Measurements from ENCODE around the gene ATP6V1C2.
"Not testable (repeated sequence)": the region's sequence is repeated elsewhere in the genome, so short reads cannot be mapped to it uniquely, and the experiment has no call there.

ATP6V1C2 gene

DNA sequence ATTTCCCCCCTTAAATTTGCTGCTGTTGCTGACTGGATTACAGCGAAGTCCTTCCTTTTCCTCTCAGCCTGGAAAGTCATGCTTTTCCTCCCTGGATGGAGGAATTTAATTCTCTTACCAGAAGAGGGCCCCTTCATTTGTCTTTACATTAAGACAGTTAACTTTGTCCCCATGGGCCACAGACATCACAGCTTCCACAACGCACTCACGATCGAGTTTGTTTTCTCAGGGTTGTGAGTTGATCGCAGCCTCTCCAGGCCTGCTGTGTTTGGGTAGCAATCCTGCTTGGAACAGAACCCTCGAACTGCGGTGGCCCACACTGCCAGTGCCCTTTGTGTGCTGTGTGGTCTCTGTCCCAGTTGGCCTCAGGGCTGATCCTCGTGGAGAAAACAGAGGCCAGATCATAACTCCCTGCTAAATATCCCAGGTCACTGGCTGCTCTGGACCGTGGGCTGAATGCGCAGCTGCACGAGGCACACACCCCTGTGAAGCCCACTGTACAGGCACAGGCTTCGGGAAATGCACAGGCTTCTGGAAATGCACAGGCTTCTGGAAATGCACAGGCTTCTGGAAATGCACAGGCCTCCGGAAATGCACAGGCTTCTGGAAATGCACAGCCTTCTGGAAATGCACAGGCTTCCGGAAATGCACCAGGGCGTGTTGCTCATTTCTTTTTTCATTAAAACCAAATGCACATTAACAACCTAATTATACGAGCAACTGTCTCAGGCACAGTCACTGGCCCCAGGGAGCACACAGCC, 93.3 kb downstream of the ATP6V1C2 start:
- no peak overlapping the region for H3K14ac ChIP-seq (ENCODE audit: low read length)
- H3K36me3 ChIP-seq (replicated peaks in 1 of 2; ENCODE audit: control insufficient read depth in 2 of 2, insufficient read depth in 2 of 2, low read length in 2 of 2), result peaks cover 0 to 5% of the 10 kb centered on the region in 2 donors
- H2AK5ac ChIP-seq (ENCODE audit: low read depth, low read length), result no peak overlapping the region
- no peaks in the 10 kb centered on the region for H3K9me3 ChIP-seq (replicated peaks in 1 of 2; ENCODE audit: control insufficient read depth in 2 of 2, insufficient read depth in 1 of 2, low read depth in 1 of 2, low read length in 2 of 2)
- peak overlapping the region; percentile 88 for H2AFZ ChIP-seq (ENCODE audit: low read length)
- H2BK120ac ChIP-seq (ENCODE audit: low read depth, low read length), result no peak overlapping the region
- H2BK15ac ChIP-seq (ENCODE audit: low read length), result peak overlapping the region; percentile 63
- H4K91ac ChIP-seq (ENCODE audit: low read depth, low read length, poor library complexity), result no peak overlapping the region
- peak overlapping the region; percentile 23 for H3K18ac ChIP-seq (ENCODE audit: low read length)
- H4K8ac ChIP-seq (ENCODE audit: low read depth, low read length), result no peak overlapping the region
- no peak for DNase-seq (ENCODE audit: low spot score)
- H3K4me1 ChIP-seq (ENCODE audit: control insufficient read depth in 2 of 2, insufficient read depth in 1 of 2, low read depth in 1 of 2, low read length in 2 of 2), result peaks cover 11 to 20% of the 10 kb centered on the region in 2 donors
- H3K27me3 ChIP-seq (ENCODE audit: control insufficient read depth in 3 of 3, insufficient read depth in 3 of 3, low read depth in 1 of 3, low read length in 3 of 3), result peaks cover 0 to 14% (median 0%) of the 10 kb centered on the region in 3 experiments
- no peak overlapping the region for H3K4ac ChIP-seq (ENCODE audit: low read length)
- no peak overlapping the region for H3K27ac ChIP-seq (replicated peaks; ENCODE audit: low read length)
- no CpG with 5 or more reads among the region's 16 CpGs for WGBS, 2 donors (ENCODE audit: extremely low coverage in 2 of 2, insufficient read length in 2 of 2, insufficient replicate concordance in 1 of 2)
- peaks cover 7% of the 10 kb centered on the region for H3K79me1 ChIP-seq (ENCODE audit: low read depth, low read length)
- H3K4me3 ChIP-seq (ENCODE audit: low read length in 2 of 2), result no peak overlapping the region
- no peak overlapping the region for H3K23ac ChIP-seq (ENCODE audit: low read depth, low read length, poor library complexity)
- no peak overlapping the region for H3K4me2 ChIP-seq (ENCODE audit: insufficient read depth, low read length, poor library complexity, severe bottlenecking)
- H2BK12ac ChIP-seq (ENCODE audit: low read length), result peak overlapping the region; percentile 18
- no peak overlapping the region for H2BK5ac ChIP-seq (ENCODE audit: low read length)
- H3K9ac ChIP-seq (ENCODE audit: low read depth, low read length, poor library complexity), result no peak overlapping the region

- Histone ChIP-seq H4K8ac (ENCODE audit: low read depth, low read length) (no peak overlapping the region), H3K27ac (replicated peaks; ENCODE audit: low read length) (no peak overlapping the region), H3K14ac (ENCODE audit: low read length) (no peak overlapping the region), H3K4me3 (ENCODE audit: low read length in 2 of 2) (no peak overlapping the region), H3K23ac (ENCODE audit: low read depth, low read length, poor library complexity) (no peak overlapping the region), H3K36me3 (replicated peaks in 1 of 2; ENCODE audit: control insufficient read depth in 2 of 2, insufficient read depth in 2 of 2, low read length in 2 of 2) (no peaks in the 10 kb centered on the region), H3K4me2 (ENCODE audit: insufficient read depth, low read length, poor library complexity, severe bottlenecking) (no peak overlapping the region), H3K79me1 (ENCODE audit: low read depth, low read length) (peaks cover under 1% of the 10 kb centered on the region), H3K27me3 (ENCODE audit: control insufficient read depth in 3 of 3, insufficient read depth in 3 of 3, low read depth in 1 of 3, low read length in 3 of 3) (peaks cover 0 to 18% (median 0%) of the 10 kb centered on the region in 3 experiments), H3K4ac (ENCODE audit: low read length) (no peak overlapping the region), H2BK5ac (ENCODE audit: low read length) (no peak overlapping the region), H4K91ac (ENCODE audit: low read depth, low read length, poor library complexity) (no peak overlapping the region), H2AFZ (ENCODE audit: low read length) (no peak overlapping the region), H3K18ac (ENCODE audit: low read length) (no peak overlapping the region), H2BK15ac (ENCODE audit: low read length) (no peak overlapping the region), H2BK120ac (ENCODE audit: low read depth, low read length) (no peak overlapping the region), H2BK12ac (ENCODE audit: low read length) (no peak overlapping the region), H3K9me3 (replicated peaks in 1 of 2; ENCODE audit: control insufficient read depth in 2 of 2, insufficient read depth in 1 of 2, low read depth in 1 of 2, low read length in 2 of 2) (no peaks in the 10 kb centered on the region), H3K9ac (ENCODE audit: low read depth, low read length, poor library complexity) (no peak overlapping the region), H3K4me1 (ENCODE audit: control insufficient read depth in 2 of 2, insufficient read depth in 1 of 2, low read depth in 1 of 2, low read length in 2 of 2) (peaks cover 2 to 10% of the 10 kb centered on the region in 2 donors), H2AK5ac (ENCODE audit: low read depth, low read length) (no peak overlapping the region)
- DNase-seq (ENCODE audit: low spot score), result no peak
- WGBS, 2 donors (ENCODE audit: extremely low coverage in 2 of 2, insufficient read length in 2 of 2, insufficient replicate concordance in 1 of 2), result no CpG with 5 or more reads among the region's 5 CpGs
Measured at GRCh38 chr2:10817413-10817812, 96.0 kb downstream of the ATP6V1C2 start.

DNA sequence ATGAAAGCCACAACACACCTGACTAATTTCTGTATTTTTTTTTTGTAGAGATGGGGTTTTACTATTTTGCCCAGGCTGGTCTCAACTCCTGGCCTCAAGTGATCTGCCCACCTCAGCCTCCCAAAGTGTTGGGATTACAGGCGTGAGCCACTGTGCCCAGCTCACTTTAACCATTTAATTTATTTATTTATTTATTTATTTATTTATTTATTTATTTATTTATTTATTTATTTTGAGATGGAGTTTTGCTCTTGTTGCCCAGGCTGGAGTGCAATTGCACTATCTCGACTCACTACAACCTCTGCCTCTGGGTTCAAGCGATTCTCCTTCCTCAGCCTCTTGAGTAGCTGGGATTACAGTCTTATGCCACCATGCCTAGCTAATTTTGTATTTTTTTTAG, 96.9 kb downstream of the ATP6V1C2 start:
- not testable (repeated sequence) for H3K27ac ChIP-seq (replicated peaks; ENCODE audit: low read length); H2AK5ac ChIP-seq (ENCODE audit: low read depth, low read length); H3K4ac ChIP-seq (ENCODE audit: low read length); H2AFZ ChIP-seq (ENCODE audit: low read length); H3K23ac ChIP-seq (ENCODE audit: low read depth, low read length, poor library complexity); H3K9ac ChIP-seq (ENCODE audit: low read depth, low read length, poor library complexity); H4K8ac ChIP-seq (ENCODE audit: low read depth, low read length); H2BK5ac ChIP-seq (ENCODE audit: low read length); H3K18ac ChIP-seq (ENCODE audit: low read length); DNase-seq (ENCODE audit: low spot score); H3K4me3 ChIP-seq (ENCODE audit: low read length in 2 of 2); H3K9me3 ChIP-seq (replicated peaks in 1 of 2; ENCODE audit: control insufficient read depth in 2 of 2, insufficient read depth in 1 of 2, low read depth in 1 of 2, low read length in 2 of 2); H3K14ac ChIP-seq (ENCODE audit: low read length); H3K4me1 ChIP-seq (ENCODE audit: control insufficient read depth in 2 of 2, insufficient read depth in 1 of 2, low read depth in 1 of 2, low read length in 2 of 2); H3K36me3 ChIP-seq (replicated peaks in 1 of 2; ENCODE audit: control insufficient read depth in 2 of 2, insufficient read depth in 2 of 2, low read length in 2 of 2); H2BK120ac ChIP-seq (ENCODE audit: low read depth, low read length); H2BK12ac ChIP-seq (ENCODE audit: low read length); H3K4me2 ChIP-seq (ENCODE audit: insufficient read depth, low read length, poor library complexity, severe bottlenecking); H2BK15ac ChIP-seq (ENCODE audit: low read length); H3K79me1 ChIP-seq (ENCODE audit: low read depth, low read length); H4K91ac ChIP-seq (ENCODE audit: low read depth, low read length, poor library complexity)
- H3K27me3 ChIP-seq (ENCODE audit: control insufficient read depth in 3 of 3, insufficient read depth in 3 of 3, low read depth in 1 of 3, low read length in 3 of 3), result peaks cover 0 to 18% (median 0%) of the 10 kb centered on the region in 3 experiments
- no CpG with 5 or more reads among the region's 3 CpGs for WGBS, 2 donors (ENCODE audit: extremely low coverage in 2 of 2, insufficient read length in 2 of 2, insufficient replicate concordance in 1 of 2)

GRCh38 chr2:10818984-10819383, 97.6 kb downstream of the ATP6V1C2 start:
- Histone ChIP-seq H3K9ac (ENCODE audit: low read depth, low read length, poor library complexity) (no peak overlapping the region), H3K4me1 (ENCODE audit: control insufficient read depth in 2 of 2, insufficient read depth in 1 of 2, low read depth in 1 of 2, low read length in 2 of 2) (peaks cover 0 to 9% of the 10 kb centered on the region in 2 donors), H3K79me1 (ENCODE audit: low read depth, low read length) (no peaks in the 10 kb centered on the region), H3K9me3 (replicated peaks in 1 of 2; ENCODE audit: control insufficient read depth in 2 of 2, insufficient read depth in 1 of 2, low read depth in 1 of 2, low read length in 2 of 2) (no peaks in the 10 kb centered on the region), H2AK5ac (ENCODE audit: low read depth, low read length) (no peak overlapping the region), H4K91ac (ENCODE audit: low read depth, low read length, poor library complexity) (no peak overlapping the region), H2BK5ac (ENCODE audit: low read length) (no peak overlapping the region), H2BK12ac (ENCODE audit: low read length) (no peak overlapping the region), H3K4me2 (ENCODE audit: insufficient read depth, low read length, poor library complexity, severe bottlenecking) (no peak overlapping the region), H2AFZ (ENCODE audit: low read length) (no peak overlapping the region), H3K18ac (ENCODE audit: low read length) (no peak overlapping the region), H3K4me3 (ENCODE audit: low read length in 2 of 2) (no peak overlapping the region), H2BK120ac (ENCODE audit: low read depth, low read length) (no peak overlapping the region), H3K27ac (replicated peaks; ENCODE audit: low read length) (no peak overlapping the region), H2BK15ac (ENCODE audit: low read length) (no peak overlapping the region), H3K14ac (ENCODE audit: low read length) (no peak overlapping the region), H3K23ac (ENCODE audit: low read depth, low read length, poor library complexity) (no peak overlapping the region), H3K27me3 (ENCODE audit: control insufficient read depth in 3 of 3, insufficient read depth in 3 of 3, low read depth in 1 of 3, low read length in 3 of 3) (peaks cover 0 to 20% (median 0%) of the 10 kb centered on the region in 3 experiments), H3K36me3 (replicated peaks in 1 of 2; ENCODE audit: control insufficient read depth in 2 of 2, insufficient read depth in 2 of 2, low read length in 2 of 2) (no peaks in the 10 kb centered on the region), H4K8ac (ENCODE audit: low read depth, low read length) (no peak overlapping the region), H3K4ac (ENCODE audit: low read length) (no peak overlapping the region)
- no CpG with 5 or more reads among the region's 3 CpGs for WGBS, 2 donors (ENCODE audit: extremely low coverage in 2 of 2, insufficient read length in 2 of 2, insufficient replicate concordance in 1 of 2)
- DNase-seq (ENCODE audit: low spot score), result no peak

Data from neuronal stem cell (in vitro differentiated cells).